GM12878 (cell line): Measurements from ENCODE around the gene MINDY3. TPM values are rescaled to one million over a fixed set of nuclear protein-coding genes. Genes with fewer than 3 reads are reported as not detected.

ENCODE experiments used
- ATAC-seq: fragments of 200-7000 bp; cut with Tn5 transposase; 3 replicates; pipeline ENCODE4 v1.9.1; 2020; ENCODE audit warnings: mild to moderate bottlenecking, moderate library complexity
- BruUV-seq: library from RNA; stranded (reverse); fragments of 400-500 nt; replicated peaks from 2 replicates; lab custom pipeline; 2021; lab: Mats Ljungman, UMichigan
- CTCF ChIA-PET: fragments of 300-600 bp; sonication (Branson Sonifier 250); formaldehyde crosslinking; extraction: SDS; loops from one replicate; lab custom pipeline; 2021; ENCODE audit warnings: inconsistent platforms; lab: Yijun Ruan, JAX
- POLR2A ChIA-PET: fragments of 350-600 bp; formaldehyde crosslinking; extraction: SDS; loops from one replicate; lab custom pipeline; 2021; ENCODE audit warnings: inconsistent platforms; lab: Charles Lee
- RAD21 ChIA-PET: fragments of 300-600 bp; sonication (Branson Sonifier 250); formaldehyde crosslinking; loops from one replicate; lab custom pipeline; 2023; ENCODE audit warnings: antibody characterized with exemption; ENCODE audit not compliant: unreplicated experiment; lab: Charles Lee
- SMC1A ChIA-PET: fragments of 300-600 bp; sonication (Branson Sonifier 250); formaldehyde crosslinking; loops from one replicate; lab custom pipeline; 2023; ENCODE audit not compliant: unreplicated experiment, uncharacterized antibody; lab: Charles Lee
- DNase-seq: peaks from one replicate; pipeline ENCODE4 v3.0.0-alpha.2; 2011; ENCODE audit warnings: low read depth, low spot score
- FAIRE-seq: peaks from 3 replicates; lab custom pipeline; 2011; peaks lifted over from hg19 to GRCh38; lab: Jason Lieb, UNC
- H2AFZ ChIP-seq: 2 replicates; pipeline ENCODE4 v1.6.0; 2011; ENCODE audit warnings: low read depth, low read length, control low read depth; ENCODE audit not compliant: control insufficient read depth
- H3K27ac ChIP-seq: 2 replicates; pipeline ENCODE4 v1.5.1; 2011; ENCODE audit warnings: control low read depth; ENCODE audit not compliant: control insufficient read depth, insufficient read depth
- H3K27me3 ChIP-seq, 2 experiments: replicated peaks in 1 of 2; 2 replicates each; pipeline versions ENCODE4 v1.6.0 to v1.6.1; 2011; ENCODE audit warnings: low read length in 1 of 2; ENCODE audit not compliant: control insufficient read depth in 2 of 2, insufficient read depth in 2 of 2
- H3K36me3 ChIP-seq, 2 experiments: 2 replicates each; pipeline ENCODE4 v1.5.1; 2011; ENCODE audit warnings: low read length in 1 of 2; ENCODE audit not compliant: control insufficient read depth in 2 of 2, insufficient read depth in 2 of 2
- H3K4me1 ChIP-seq: 2 replicates; pipeline ENCODE4 v1.6.1; 2011; ENCODE audit warnings: mild to moderate bottlenecking, low read length, moderate library complexity, mixed read lengths; ENCODE audit not compliant: control insufficient read depth, insufficient read depth
- H3K4me2 ChIP-seq: 2 replicates; pipeline ENCODE4 v1.6.0; 2011; ENCODE audit warnings: control low read depth; ENCODE audit not compliant: control insufficient read depth, insufficient read depth
- H3K4me3 ChIP-seq: fragments of 200-600 bp; sonication (generic); 2 replicates; pipeline ENCODE4 v1.5.1; 2016
- H3K79me2 ChIP-seq: 2 replicates; pipeline ENCODE4 v1.6.0; 2011; ENCODE audit warnings: low read length; ENCODE audit not compliant: control insufficient read depth, insufficient read depth
- H3K9ac ChIP-seq: 2 replicates; pipeline ENCODE4 v1.8.0; 2011; ENCODE audit warnings: low read length, control low read depth, mixed read lengths; ENCODE audit not compliant: control insufficient read depth, insufficient read depth
- H3K9me3 ChIP-seq: replicated peaks from 3 replicates; pipeline ENCODE4 v1.5.1; 2011; ENCODE audit warnings: mild to moderate bottlenecking, low read length; ENCODE audit not compliant: control insufficient read depth, insufficient read depth
- H4K20me1 ChIP-seq: 2 replicates; pipeline ENCODE4 v1.6.0; 2011; ENCODE audit not compliant: control insufficient read depth, insufficient read depth
- BHLHE40 ChIP-seq, 2 experiments: fragments of 450-650 bp in 1 of 2; IDR thresholded peaks; 2 replicates each; pipeline ENCODE4 v1.6.1; 2011 to 2017; ENCODE audit warnings: low read depth in 2 of 2, borderline replicate concordance in 1 of 2, improper control_type of control experiment in 1 of 2, low read length in 1 of 2, mild to moderate bottlenecking in 1 of 2
- CHD2 ChIP-seq: IDR thresholded peaks from 2 replicates; pipeline ENCODE4 v1.6.1; 2011; ENCODE audit warnings: low read depth, low read length, improper control_type of control experiment, borderline replicate concordance
- CHD4 ChIP-seq: fragments of 200-600 bp; sonication (generic); IDR thresholded peaks from 2 replicates; pipeline ENCODE4 v1.6.1; 2016; ENCODE audit warnings: mild to moderate bottlenecking
- CREM ChIP-seq: IDR thresholded peaks from 2 replicates; pipeline ENCODE4 v1.6.1; 2014; ENCODE audit warnings: antibody characterized with exemption, low read depth
- KDM1A ChIP-seq: fragments of 200-600 bp; sonication (generic); IDR thresholded peaks from 2 replicates; pipeline ENCODE4 v1.6.1; 2016; ENCODE audit warnings: borderline replicate concordance
- SUPT20H ChIP-seq: IDR thresholded peaks from 2 replicates; pipeline ENCODE4 v1.6.1; 2011; ENCODE audit warnings: low read depth, mild to moderate bottlenecking, low read length, moderate library complexity, borderline replicate concordance; ENCODE audit not compliant: control insufficient read depth
- ZSCAN29 ChIP-seq: fragments of 450-650 bp; IDR thresholded peaks from 2 replicates; pipeline ENCODE4 v1.6.1; 2017; ENCODE audit warnings: mild to moderate bottlenecking, moderate library complexity
- WGBS: methylation state at CpG from one replicate; pipeline ENCODE4 v1.1.6; 2016; ENCODE audit warnings: low lambda C conversion rate; ENCODE audit not compliant: insufficient replicate concordance, insufficient coverage; ENCODE audit errors: missing lambda C conversion rate; 5-methylcytosine and 5-hydroxymethylcytosine counted together
- in situ Hi-C: fragments of 300-500 bp; cut with MboI; formaldehyde crosslinking; loops from 9 replicates; pipeline ENCODE4 v1.14.3; 2018; ENCODE audit warnings: mixed read lengths
- intact Hi-C: fragments of 100-400 bp; cut with micrococcal nuclease; formaldehyde crosslinking; loops from one replicate; pipeline ENCODE4 v1.14.2; 2022; ENCODE audit not compliant: unreplicated experiment
- polyA plus RNA-seq, 11 experiments: library from polyadenylated mRNA; depleted of rRNA in 4 of 11; unstranded in 6 of 11; stranded (reverse) in 5 of 11; fragments of >200 nt; fragmentation: Nextera tagmentation in 4 of 11; fragmentation: Illumina TruSeq in 1 of 11; extraction: Ambion mirVana in 4 of 11; extraction: Trizol in 1 of 11; gene quantifications; 1 replicate in 1 of 11; 2 replicates in 10 of 11; pipeline versions ENCODE4 v1.2.1 to v1.2.3, GENCODE V29; 2011 to 2016; ENCODE audit warnings: inconsistent platforms in 2 of 11, missing spikeins in 2 of 11, low read depth in 1 of 11
- total RNA-seq, 4 experiments: library from RNA; depleted of rRNA in 3 of 4; stranded (reverse); fragments of >200 nt in 3 of 4; fragmentation: Illumina TruSeq in 1 of 4; extraction: Trizol in 1 of 4; gene quantifications; 2 replicates each; pipeline versions ENCODE4 v1.2.1 to v1.2.3, GENCODE V29; 2013 to 2021
- TF ChIP-seq, protein P1 (sequence below): IDR thresholded peaks from 2 replicates; pipeline ENCODE4 v1.6.1; 2011; ENCODE audit warnings: low read depth, low read length, improper control_type of control experiment, borderline replicate concordance
- TF ChIP-seq, protein P2 (sequence below): fragments of 450-650 bp; IDR thresholded peaks from 2 replicates; pipeline ENCODE4 v1.6.1; 2017; ENCODE audit warnings: mild to moderate bottlenecking, low read depth, inconsistent platforms; ENCODE audit not compliant: poor library complexity, severe bottlenecking

MINDY3 gene
- total and polyA plus RNA-seq, 10 of the 15 experiments (the other 5 are each of a cell fraction or from before 2014, with no cell fraction given) = 12.0 to 23.6 (median 15.7) TPM

DNA sequence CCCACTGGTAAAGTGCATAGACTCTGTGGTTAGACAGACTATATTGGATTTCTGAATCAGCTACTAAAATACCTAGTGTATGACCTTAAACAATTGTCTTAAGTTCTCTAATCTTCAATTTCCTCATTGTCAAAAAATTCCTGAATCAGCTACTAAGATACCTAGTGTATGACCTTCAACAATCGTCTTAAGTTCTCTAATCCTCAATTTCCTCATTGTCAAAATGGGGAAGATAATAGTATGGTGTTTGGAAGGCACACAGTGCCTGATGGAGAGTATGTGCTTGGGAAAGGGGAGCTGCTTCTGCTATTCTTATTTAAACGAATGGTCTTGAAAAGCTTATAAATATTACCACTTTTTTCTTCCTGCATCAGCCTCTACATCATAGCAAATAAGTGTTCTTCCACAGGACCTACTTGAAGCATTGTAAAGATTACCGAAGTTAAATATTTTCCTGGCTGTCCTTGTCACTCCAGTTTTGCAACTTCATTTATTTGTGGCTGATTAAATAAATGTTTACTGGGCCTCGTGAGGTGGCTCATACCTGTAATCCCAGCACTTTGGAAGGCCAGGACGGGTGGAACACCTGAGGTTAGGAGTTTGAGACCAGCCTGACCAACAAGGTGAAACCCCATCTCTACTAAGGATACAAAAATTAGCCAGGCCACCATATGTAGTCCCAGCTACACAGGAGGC lies 76.2 kb downstream of the MINDY3 start:
- ChIA-PET CTCF (interaction anchor here (1.0 kb wide), 1 partner anchor 11 kb away, joined by 3 read pairs; no protein-coding TSS in a partner anchor), SMC1A (no interaction called here), RAD21 (no interaction called here), POLR2A (no interaction called here)
- 83% methylated on average over 5 of the region's 5 CpGs for WGBS
- no peaks in the 10 kb centered on the region for H3K4me1 ChIP-seq
- H3K36me3 ChIP-seq = peaks cover 8 to 13% of the 10 kb centered on the region in 2 experiments; a peak in 3 of 4 replicates
- ATAC-seq (no peak), DNase-seq (no peak), FAIRE-seq (no peak)
- TF ChIP-seq KDM1A = no peak
- no peak for TF ChIP-seq ZSCAN29
- TF ChIP-seq, protein P1, sequence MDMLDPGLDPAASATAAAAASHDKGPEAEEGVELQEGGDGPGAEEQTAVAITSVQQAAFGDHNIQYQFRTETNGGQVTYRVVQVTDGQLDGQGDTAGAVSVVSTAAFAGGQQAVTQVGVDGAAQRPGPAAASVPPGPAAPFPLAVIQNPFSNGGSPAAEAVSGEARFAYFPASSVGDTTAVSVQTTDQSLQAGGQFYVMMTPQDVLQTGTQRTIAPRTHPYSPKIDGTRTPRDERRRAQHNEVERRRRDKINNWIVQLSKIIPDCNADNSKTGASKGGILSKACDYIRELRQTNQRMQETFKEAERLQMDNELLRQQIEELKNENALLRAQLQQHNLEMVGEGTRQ = no peak
- TF ChIP-seq, protein P2, sequence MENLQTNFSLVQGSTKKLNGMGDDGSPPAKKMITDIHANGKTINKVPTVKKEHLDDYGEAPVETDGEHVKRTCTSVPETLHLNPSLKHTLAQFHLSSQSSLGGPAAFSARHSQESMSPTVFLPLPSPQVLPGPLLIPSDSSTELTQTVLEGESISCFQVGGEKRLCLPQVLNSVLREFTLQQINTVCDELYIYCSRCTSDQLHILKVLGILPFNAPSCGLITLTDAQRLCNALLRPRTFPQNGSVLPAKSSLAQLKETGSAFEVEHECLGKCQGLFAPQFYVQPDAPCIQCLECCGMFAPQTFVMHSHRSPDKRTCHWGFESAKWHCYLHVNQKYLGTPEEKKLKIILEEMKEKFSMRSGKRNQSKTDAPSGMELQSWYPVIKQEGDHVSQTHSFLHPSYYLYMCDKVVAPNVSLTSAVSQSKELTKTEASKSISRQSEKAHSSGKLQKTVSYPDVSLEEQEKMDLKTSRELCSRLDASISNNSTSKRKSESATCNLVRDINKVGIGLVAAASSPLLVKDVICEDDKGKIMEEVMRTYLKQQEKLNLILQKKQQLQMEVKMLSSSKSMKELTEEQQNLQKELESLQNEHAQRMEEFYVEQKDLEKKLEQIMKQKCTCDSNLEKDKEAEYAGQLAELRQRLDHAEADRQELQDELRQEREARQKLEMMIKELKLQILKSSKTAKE = no peak
- TF ChIP-seq SUPT20H = no peak
- TF ChIP-seq BHLHE40 (IDR thresholded peaks at IDR 0.05; ENCODE audit: borderline replicate concordance in 1 of 2, low read depth in 2 of 2, low read length in 1 of 2) = no peak
- TF ChIP-seq CHD4 = no peak
- TF ChIP-seq CHD2 = no peak
- no peak for TF ChIP-seq CREM
- intact Hi-C loops = no loop called here
- H3K4me2 ChIP-seq = no peak overlapping the region
- no peak overlapping the region for H2AFZ ChIP-seq
- no peak overlapping the region for H3K27ac ChIP-seq
- no peaks in the 10 kb centered on the region for H3K79me2 ChIP-seq
- BruUV-seq = no TSS peak
- no peaks in the 10 kb centered on the region for H4K20me1 ChIP-seq
- H3K4me3 ChIP-seq = no peak overlapping the region
- in situ Hi-C loops = no loop called here
- H3K27me3 ChIP-seq = no peaks in the 10 kb centered on the region
- H3K9me3 ChIP-seq = no peaks in the 10 kb centered on the region
- H3K9ac ChIP-seq = no peak overlapping the region
